Tibial nerve (tissue), 4 donors: ENCODE results near the gene ATAD3A. TPM values are rescaled to one million over a fixed set of nuclear protein-coding genes. Genes with fewer than 3 reads are reported as not detected.
"Not testable (repeated sequence)": the region's sequence is repeated elsewhere in the genome, so short reads cannot be mapped to it uniquely, and the experiment has no call there.

Source experiments
- DNase-seq, 2 donors: peaks; one replicate each; pipeline ENCODE4 v3.0.0-alpha.2; 2019; ENCODE audit warnings: low spot score in 2 of 2
- H3K27ac ChIP-seq, 4 donors: fragments of 200-600 bp; sonication (generic) in 3 of 4; one replicate each; pipeline ENCODE4 v1.5.1; 2017 to 2019; ENCODE audit warnings: mild to moderate bottlenecking in 1 of 4
- H3K27me3 ChIP-seq, 2 donors: fragments of 200-600 bp; sonication (generic) in 1 of 2; one replicate each; pipeline versions ENCODE4 v1.5.1 to v1.6.0; 2017 to 2019
- H3K36me3 ChIP-seq, 3 donors: fragments of 200-600 bp; sonication (generic); one replicate each; pipeline ENCODE4 v1.5.1; 2018 to 2019
- H3K4me1 ChIP-seq, 4 donors: fragments of 200-600 bp; sonication (generic) in 3 of 4; one replicate each; pipeline ENCODE4 v1.5.1; 2017 to 2019
- H3K4me3 ChIP-seq, 4 donors: fragments of 200-600 bp; sonication (generic) in 3 of 4; one replicate each; pipeline ENCODE4 v1.5.1; 2017 to 2019; ENCODE audit warnings: mild to moderate bottlenecking in 1 of 4, moderate library complexity in 1 of 4
- H3K9me3 ChIP-seq, 4 donors: fragments of 200-600 bp; sonication (generic) in 3 of 4; one replicate each; pipeline ENCODE4 v1.5.1; 2017 to 2019
- CTCF ChIP-seq, 5 experiments: fragments of 200-600 bp in 3 of 5; fragments of 450-650 bp in 2 of 5; sonication (generic) in 3 of 5; IDR thresholded peaks; one replicate each; pipeline ENCODE4 v1.5.1; 2016 to 2019; ENCODE audit warnings: antibody characterized with exemption in 5 of 5, mild to moderate bottlenecking in 3 of 5, moderate library complexity in 2 of 5
- EP300 ChIP-seq, 2 donors: sonication (generic); formaldehyde crosslinking; IDR thresholded peaks; one replicate each; pipeline ENCODE4 v1.6.1; 2017; ENCODE audit warnings: antibody characterized with exemption in 2 of 2, mild to moderate bottlenecking in 1 of 2
- POLR2A ChIP-seq, 2 donors: fragments of 450-650 bp; IDR thresholded peaks; one replicate each; pipeline ENCODE4 v1.6.1; 2017; ENCODE audit warnings: antibody characterized with exemption in 2 of 2, mild to moderate bottlenecking in 2 of 2, moderate library complexity in 2 of 2
- WGBS, 2 donors: methylation state at CpG; one replicate each; pipeline ENCODE4 v1.1.5; 2018; 5-methylcytosine and 5-hydroxymethylcytosine counted together
- total RNA-seq, 4 donors: library from RNA; depleted of rRNA; stranded (reverse); fragments of >200 nt; gene quantifications; one replicate each; pipeline ENCODE4 v1.1.0, GENCODE V29; 2016

ATAD3A gene
- total RNA-seq, 4 donors from 2014 or later, result 19.6 to 47.4 (median 27.0) TPM

- 13 to 16% methylated on average over 10 to 11 of the region's 22 CpGs for WGBS, 2 donors
- not testable (repeated sequence) for H3K27me3 ChIP-seq, H3K9me3 ChIP-seq, H3K36me3 ChIP-seq
- H3K27ac ChIP-seq, result peak overlapping the region; percentile 13 to 79 (median 73)
- peak in 3 of 5 experiments; percentile 20 to 36 (median 30) for TF ChIP-seq CTCF (IDR thresholded peaks at IDR 0.05)
- H3K4me3 ChIP-seq, result peak overlapping the region in 2 of 4 donors; percentile 19 to 21
- DNase-seq, result peak; percentile 23 to 30
- peaks cover 0 to 16% (median 0%) of the 10 kb centered on the region in 4 donors for H3K4me1 ChIP-seq
Observed at GRCh38 chr1:1505366-1505798, 6.6 kb upstream of the ATAD3A start.

- Histone ChIP-seq H3K4me1 (peaks cover 0 to 21% (median under 1%) of the 10 kb centered on the region in 4 donors), H3K27ac (peak overlapping the region in 3 of 4 donors; percentile 72 to 79 (median 74))
- H3K4me3 ChIP-seq, H3K27me3 ChIP-seq, H3K36me3 ChIP-seq, DNase-seq, H3K9me3 ChIP-seq: not testable (repeated sequence)
- 84 to 88% methylated on average over 5 of the region's 5 CpGs for WGBS, 2 donors
Observed at GRCh38 chr1:1505801-1506200, 6.2 kb upstream of the ATAD3A start.

- Histone ChIP-seq H3K36me3 (no peaks in the 10 kb centered on the region), H3K4me3 (no peak overlapping the region), H3K4me1 (peaks cover 0 to 27% (median 3%) of the 10 kb centered on the region in 4 donors), H3K9me3 (no peaks in the 10 kb centered on the region), H3K27ac (no peak overlapping the region), H3K27me3 (no peaks in the 10 kb centered on the region)
- TF ChIP-seq POLR2A (IDR thresholded peaks at IDR 0.05), result no peak
- no peak for TF ChIP-seq CTCF (IDR thresholded peaks at IDR 0.05)
- no peak for TF ChIP-seq EP300 (IDR thresholded peaks at IDR 0.05)
- WGBS, 2 donors, result 88 to 95% methylated on average over 4 of the region's 4 CpGs
- no peak for DNase-seq
Observed at GRCh38 chr1:1507305-1507704, 4.7 kb upstream of the ATAD3A start.

- H3K4me1 ChIP-seq, result peaks cover 0 to 36% (median 3%) of the 10 kb centered on the region in 4 donors
- WGBS, 2 donors, result 65 to 76% methylated on average over 5 to 20 of the region's 34 CpGs
- H3K4me3 ChIP-seq, H3K9me3 ChIP-seq, H3K27ac ChIP-seq, DNase-seq, H3K36me3 ChIP-seq, H3K27me3 ChIP-seq: not testable (repeated sequence)
Observed at GRCh38 chr1:1508775-1509464, 3.0 kb upstream of the ATAD3A start.

GRCh38 chr1:1509465-1509850, 2.5 kb upstream of the ATAD3A start:
- 76 to 80% methylated on average over 16 to 18 of the region's 21 CpGs for WGBS, 2 donors
- not testable (repeated sequence) for H3K27ac ChIP-seq, H3K4me3 ChIP-seq, H3K9me3 ChIP-seq, DNase-seq, H3K36me3 ChIP-seq, H3K27me3 ChIP-seq
- peaks cover 0 to 38% (median 3%) of the 10 kb centered on the region in 4 donors for H3K4me1 ChIP-seq

- WGBS, 2 donors, result 17 to 23% methylated on average over 11 to 17 of the region's 17 CpGs
- H3K4me3 ChIP-seq, result peak overlapping the region; percentile 68 to 98 (median 90)
- H3K27me3 ChIP-seq, result no peaks in the 10 kb centered on the region
- H3K36me3 ChIP-seq, result peaks cover 0 to under 1% (median 0%) of the 10 kb centered on the region in 3 donors
- TF ChIP-seq EP300 (IDR thresholded peaks at IDR 0.05), result no peak
- no peak for TF ChIP-seq POLR2A (IDR thresholded peaks at IDR 0.05)
- TF ChIP-seq CTCF (IDR thresholded peaks at IDR 0.05), result no peak
- H3K9me3 ChIP-seq, result no peaks in the 10 kb centered on the region
- no peak for DNase-seq
- H3K27ac ChIP-seq, result peak overlapping the region; percentile 92 to 97 (median 94)
- H3K4me1 ChIP-seq, result peaks cover 0 to 25% (median 3%) of the 10 kb centered on the region in 4 donors
Observed at GRCh38 chr1:1510912-1511532, 940 bp upstream of the ATAD3A start.

GRCh38 chr1:1512425-1512824, 463 bp downstream of the ATAD3A start:
- not testable (repeated sequence) for H3K9me3 ChIP-seq, DNase-seq, H3K27me3 ChIP-seq
- Histone ChIP-seq H3K4me3 (peak overlapping the region; percentile 50 to 98 (median 83)), H3K36me3 (peaks cover 0 to 11% (median 0%) of the 10 kb centered on the region in 3 donors), H3K4me1 (peaks cover 0 to 24% (median 3%) of the 10 kb centered on the region in 4 donors), H3K27ac (peak overlapping the region in 2 of 4 donors; percentile 93 to 97)
- 0 to 2% methylated on average over 7 to 9 of the region's 52 CpGs for WGBS, 2 donors

GRCh38 chr1:1513675-1514074, 1.7 kb downstream of the ATAD3A start:
- not testable (repeated sequence) for H3K27me3 ChIP-seq, H3K9me3 ChIP-seq, H3K27ac ChIP-seq, DNase-seq, H3K4me3 ChIP-seq
- peaks cover 0 to 24% (median 3%) of the 10 kb centered on the region in 4 donors for H3K4me1 ChIP-seq
- peaks cover 0 to 22% (median 0%) of the 10 kb centered on the region in 3 donors for H3K36me3 ChIP-seq
- 70 to 73% methylated on average over 15 to 17 of the region's 18 CpGs for WGBS, 2 donors

GRCh38 chr1:1514376-1514775, 2.4 kb downstream of the ATAD3A start:
- H3K9me3 ChIP-seq, H3K27ac ChIP-seq, DNase-seq, H3K27me3 ChIP-seq, H3K4me3 ChIP-seq: not testable (repeated sequence)
- peaks cover 0 to 26% (median 0%) of the 10 kb centered on the region in 3 donors for H3K36me3 ChIP-seq
- 76 to 91% methylated on average over 7 to 15 of the region's 16 CpGs for WGBS, 2 donors
- H3K4me1 ChIP-seq, result peaks cover 0 to 24% (median 3%) of the 10 kb centered on the region in 4 donors

- H3K4me3 ChIP-seq, DNase-seq, H3K9me3 ChIP-seq, H3K27ac ChIP-seq, H3K27me3 ChIP-seq: not testable (repeated sequence)
- Histone ChIP-seq H3K4me1 (peaks cover 0 to 11% (median 0%) of the 10 kb centered on the region in 4 donors), H3K36me3 (peaks cover 0 to 47% (median 0%) of the 10 kb centered on the region in 3 donors)
- WGBS, 2 donors, result 90 to 92% methylated on average over 10 to 13 of the region's 14 CpGs
Observed at GRCh38 chr1:1516923-1517322, 5.0 kb downstream of the ATAD3A start.
